Activated CD4-positive, alpha-beta T cell treated with anti-CD3 and anti-CD28 coated beads for 36 hours (primary cell): ENCODE results near the gene WDPCP. TPM values are rescaled to one million over a fixed set of nuclear protein-coding genes. Genes with fewer than 3 reads are reported as not detected.
"Not testable (repeated sequence)": the region's sequence is repeated elsewhere in the genome, so short reads cannot be mapped to it uniquely, and the experiment has no call there.

Source experiments
- ATAC-seq: fragments of 200-7000 bp; cut with Tn5 transposase; one replicate; pipeline ENCODE4 v1.10.0; 2021; ENCODE audit warnings: mild to moderate bottlenecking, moderate library complexity
- CTCF ChIA-PET: fragments of 350-600 bp; sonication (Branson Sonifier 250); formaldehyde crosslinking; loops from one replicate; lab custom pipeline; 2021; ENCODE audit warnings: antibody characterized with exemption; lab: Charles Lee
- POLR2A ChIA-PET: fragments of 350-600 bp; sonication (Branson Sonifier 250); formaldehyde crosslinking; loops from one replicate; lab custom pipeline; 2021; ENCODE audit warnings: antibody characterized with exemption, inconsistent platforms; lab: Charles Lee
- DNase-seq: peaks from one replicate; pipeline ENCODE4 v3.0.0-alpha.2; 2020
- H3K27ac Mint-ChIP-seq: one replicate; pipeline ENCODE4 v1.8.0; 2021; ENCODE audit warnings: mixed read lengths
- H3K27me3 Mint-ChIP-seq: one replicate; pipeline ENCODE4 v1.8.0; 2021; ENCODE audit warnings: mixed read lengths
- H3K36me3 Mint-ChIP-seq: one replicate; pipeline ENCODE4 v1.8.0; 2021; ENCODE audit warnings: low read depth, mixed read lengths
- H3K4me1 Mint-ChIP-seq: one replicate; pipeline ENCODE4 v1.8.0; 2021; ENCODE audit warnings: mixed read lengths
- H3K4me3 Mint-ChIP-seq: one replicate; pipeline ENCODE4 v1.8.0; 2021; ENCODE audit warnings: mild to moderate bottlenecking, moderate library complexity, mixed read lengths
- H3K9me3 Mint-ChIP-seq: one replicate; pipeline ENCODE4 v1.8.0; 2021; ENCODE audit warnings: low read depth, mixed read lengths
- intact Hi-C, 2 experiments: fragments of 100-400 bp; cut with DNase I in 1 of 2; cut with micrococcal nuclease in 1 of 2; formaldehyde crosslinking; loops; one replicate each; pipeline versions ENCODE4 v1.14.2 to v1.15.1; 2022 to 2024; cut with DNase I, micrococcal nuclease
- total RNA-seq, 2 experiments: library from RNA; stranded (reverse); gene quantifications; one replicate each; pipeline ENCODE4 v1.2.3, GENCODE V29; 2021

WDPCP gene
- total RNA-seq, 2 experiments from 2014 or later, result 6.5 to 8.2 TPM

- peaks cover 2% of the 10 kb centered on the region for H3K4me1 Mint-ChIP-seq
- ChIA-PET CTCF (interaction anchor here (0.5 kb wide), 1 partner anchor 939 kb away, joined by 3 read pairs; no protein-coding TSS in a partner anchor), POLR2A (no interaction called here)
- H3K36me3 Mint-ChIP-seq, result peaks cover 2% of the 10 kb centered on the region
- H3K9me3 Mint-ChIP-seq, result no peaks in the 10 kb centered on the region
- DNase-seq (no peak), ATAC-seq (no peak)
- H3K27ac Mint-ChIP-seq, result no peak overlapping the region
- no peaks in the 10 kb centered on the region for H3K27me3 Mint-ChIP-seq
- intact Hi-C loops, result no loop called here
- H3K4me3 Mint-ChIP-seq, result no peak overlapping the region
These were observed 90.7 kb downstream of the WDPCP start for GRCh38 chr2:63497576-63497975.

DNA sequence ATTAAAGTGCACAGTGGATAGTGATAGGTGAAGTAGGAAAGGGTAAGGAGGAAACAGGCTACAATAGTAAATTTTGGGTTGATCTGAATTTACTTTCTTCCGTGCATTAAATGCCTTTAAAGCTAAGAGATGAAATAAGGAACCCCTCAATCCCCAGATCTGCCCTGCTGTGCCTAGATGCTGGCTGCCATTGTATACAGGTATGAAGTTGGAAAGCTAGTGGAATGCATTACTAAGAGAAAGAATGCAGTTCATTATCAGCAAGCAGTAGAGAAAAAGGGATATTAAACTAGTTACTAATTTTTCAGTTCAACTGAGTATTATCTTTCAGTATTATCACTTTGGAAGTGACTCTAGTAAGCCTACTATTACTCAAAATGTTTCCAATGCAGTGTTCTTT, 93.3 kb downstream of the WDPCP start:
- H3K27me3 Mint-ChIP-seq, result no peaks in the 10 kb centered on the region
- intact Hi-C loops, result no loop called here
- H3K27ac Mint-ChIP-seq, result no peak overlapping the region
- no peak overlapping the region for H3K4me3 Mint-ChIP-seq
- peaks cover 2% of the 10 kb centered on the region for H3K4me1 Mint-ChIP-seq
- ATAC-seq (no peak), DNase-seq (no peak)
- ChIA-PET CTCF (no interaction called here), POLR2A (no interaction called here)
- H3K9me3 Mint-ChIP-seq, result no peaks in the 10 kb centered on the region
- peaks cover 2% of the 10 kb centered on the region for H3K36me3 Mint-ChIP-seq

DNA sequence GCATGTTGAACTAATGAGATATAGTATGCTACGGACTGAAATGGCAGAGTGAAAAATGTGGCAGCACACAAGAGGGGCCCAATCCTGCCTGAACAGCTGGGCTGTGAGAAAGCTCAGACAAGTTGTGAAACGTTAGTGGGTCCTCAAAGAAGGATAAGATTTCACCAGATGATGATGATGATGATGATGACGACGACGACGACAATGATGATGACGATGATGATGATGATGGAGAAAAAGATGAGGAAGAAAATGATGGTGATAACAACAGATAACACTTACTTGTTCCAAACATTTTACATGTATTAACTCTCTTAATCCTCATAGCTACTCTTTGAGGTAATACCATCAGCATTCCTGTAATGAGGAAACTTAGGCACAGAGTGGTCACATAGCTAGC, 94.2 kb downstream of the WDPCP start:
- Mint-ChIP-seq H3K4me3 (no peak overlapping the region), H3K36me3 (peaks cover 2% of the 10 kb centered on the region), H3K27me3 (no peaks in the 10 kb centered on the region), H3K27ac (no peak overlapping the region), H3K9me3 (no peaks in the 10 kb centered on the region), H3K4me1 (peaks cover 2% of the 10 kb centered on the region)
- DNase-seq (no peak), ATAC-seq (no peak)
- intact Hi-C loops, result no loop called here
- ChIA-PET CTCF (no interaction called here), POLR2A (no interaction called here)

- H3K9me3 Mint-ChIP-seq, result no peaks in the 10 kb centered on the region
- H3K27me3 Mint-ChIP-seq, result no peaks in the 10 kb centered on the region
- no peaks in the 10 kb centered on the region for H3K36me3 Mint-ChIP-seq
- CTCF ChIA-PET, result interaction anchor here (0.6 to 2.1 kb wide), 4 partner anchors 10 to 409 kb away, joined by 3 to 4 read pairs (median 4); no protein-coding TSS in a partner anchor
- H3K4me3 Mint-ChIP-seq, result no peak overlapping the region
- ATAC-seq, result no peak
- intact Hi-C loops, result loop anchor here (1.0 to 5.0 kb wide), 2 partner anchors 701 to 1031 kb away; no protein-coding TSS in a partner anchor
- no peaks in the 10 kb centered on the region for H3K4me1 Mint-ChIP-seq
- H3K27ac Mint-ChIP-seq, result no peak overlapping the region
- DNase-seq, result peak; percentile 39
- POLR2A ChIA-PET, result no interaction called here
These were observed 100.1 kb downstream of the WDPCP start for GRCh38 chr2:63488118-63488713.

DNA sequence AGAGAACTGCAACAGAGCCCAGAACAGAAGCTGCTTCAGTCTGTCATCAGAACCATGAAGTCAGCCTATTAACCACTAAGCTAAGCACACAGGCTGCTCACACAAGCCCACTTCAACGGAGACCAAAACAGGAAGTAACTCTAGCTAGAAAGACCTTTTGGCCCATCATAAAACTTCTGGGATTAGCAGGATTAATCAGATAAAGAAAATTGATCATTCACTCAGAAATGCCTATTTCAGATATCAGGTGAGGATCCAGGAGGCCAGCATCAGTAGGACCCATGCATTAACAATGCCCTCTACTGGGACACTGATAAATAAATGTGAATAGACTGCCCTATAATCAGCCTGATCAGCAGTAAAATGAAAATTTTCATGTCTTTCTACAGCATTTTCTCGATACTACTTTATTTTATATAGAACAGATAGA, 101.4 kb downstream of the WDPCP start:
- Mint-ChIP-seq H3K4me1 (no peaks in the 10 kb centered on the region), H3K4me3 (no peak overlapping the region), H3K36me3 (no peaks in the 10 kb centered on the region), H3K9me3 (no peaks in the 10 kb centered on the region), H3K27ac (no peak overlapping the region), H3K27me3 (no peaks in the 10 kb centered on the region)
- intact Hi-C loops, result loop anchor here in 1 of 2 experiments (5.0 kb wide), 1 partner anchor 700 kb away; no protein-coding TSS in a partner anchor
- POLR2A ChIA-PET, result no interaction called here
- no peak for DNase-seq
- CTCF ChIA-PET, result interaction anchor here (2.1 kb wide), 1 partner anchor 16 kb away, joined by 4 read pairs; no protein-coding TSS in a partner anchor
- no peak for ATAC-seq

GRCh38 chr2:63484901-63485300, 103.4 kb downstream of the WDPCP start:
- intact Hi-C loops, result loop anchor here in 1 of 2 experiments (5.0 kb wide), 1 partner anchor 698 kb away; no protein-coding TSS in a partner anchor
- Mint-ChIP-seq H3K9me3 (no peaks in the 10 kb centered on the region), H3K4me1 (no peaks in the 10 kb centered on the region), H3K36me3 (peaks cover 5% of the 10 kb centered on the region), H3K4me3 (no peak overlapping the region), H3K27me3 (no peaks in the 10 kb centered on the region), H3K27ac (no peak overlapping the region)
- ChIA-PET POLR2A (no interaction called here), CTCF (no interaction called here)
- ATAC-seq, result no peak
- DNase-seq, result no peak

- ATAC-seq (no peak), DNase-seq (no peak)
- POLR2A ChIA-PET, result no interaction called here
- Mint-ChIP-seq H3K4me1 (no peaks in the 10 kb centered on the region), H3K9me3 (no peaks in the 10 kb centered on the region), H3K4me3 (no peak overlapping the region), H3K27me3 (no peaks in the 10 kb centered on the region), H3K27ac (no peak overlapping the region), H3K36me3 (peaks cover 5% of the 10 kb centered on the region)
- CTCF ChIA-PET, result no interaction called here
- intact Hi-C loops, result no loop called here
These were observed 103.8 kb downstream of the WDPCP start for GRCh38 chr2:63484481-63484880.

- Mint-ChIP-seq H3K9me3 (no peaks in the 10 kb centered on the region), H3K4me1 (no peaks in the 10 kb centered on the region), H3K4me3 (no peak overlapping the region), H3K27me3 (no peaks in the 10 kb centered on the region), H3K27ac (no peak overlapping the region), H3K36me3 (peaks cover 12% of the 10 kb centered on the region)
- ChIA-PET POLR2A (no interaction called here), CTCF (interaction anchor here (0.6 to 0.7 kb wide), 2 partner anchors 325 to 398 kb away, joined by 3 read pairs; no protein-coding TSS in a partner anchor)
- intact Hi-C loops, result no loop called here
- ATAC-seq (no peak), DNase-seq (no peak)
These were observed 110.6 kb downstream of the WDPCP start for GRCh38 chr2:63477686-63478085.

- H3K4me3 Mint-ChIP-seq, POLR2A ChIA-PET, ATAC-seq, H3K4me1 Mint-ChIP-seq, H3K27me3 Mint-ChIP-seq, intact Hi-C loops, DNase-seq, H3K27ac Mint-ChIP-seq: not testable (repeated sequence)
- CTCF ChIA-PET, result interaction anchor here (0.7 kb wide), 1 partner anchor 1851 kb away, joined by 3 read pairs; no protein-coding TSS in a partner anchor
- peaks cover 19% of the 10 kb centered on the region for H3K36me3 Mint-ChIP-seq
- H3K9me3 Mint-ChIP-seq, result peaks cover 16% of the 10 kb centered on the region
These were observed 119.0 kb downstream of the WDPCP start for GRCh38 chr2:63469313-63469712.

DNA sequence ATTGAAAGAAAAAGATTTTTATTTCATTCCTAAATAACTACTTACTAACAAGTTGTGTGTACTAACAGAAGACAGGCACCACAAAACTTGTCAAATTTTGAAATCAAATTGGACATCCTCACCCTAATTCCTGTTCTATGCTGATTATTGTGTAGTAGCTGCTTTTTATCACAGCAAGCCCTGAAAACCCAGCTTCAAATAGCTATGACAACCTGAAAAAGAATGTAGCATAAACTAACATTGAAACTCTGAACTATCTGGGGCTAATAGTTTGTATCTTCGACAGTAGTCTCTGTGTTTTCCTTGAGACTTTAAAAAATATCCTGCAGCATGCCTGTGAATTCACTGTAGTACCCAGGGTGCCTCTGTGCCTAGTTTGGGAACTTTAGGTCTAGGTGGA, 122.6 kb downstream of the WDPCP start:
- CTCF ChIA-PET, result interaction anchor here (0.7 kb wide), 1 partner anchor 21 kb away, joined by 3 read pairs; no protein-coding TSS in a partner anchor
- ATAC-seq, result no peak
- no peak overlapping the region for H3K4me3 Mint-ChIP-seq
- H3K27ac Mint-ChIP-seq, result no peak overlapping the region
- DNase-seq, result no peak
- H3K36me3 Mint-ChIP-seq, result peaks cover 47% of the 10 kb centered on the region
- no peaks in the 10 kb centered on the region for H3K4me1 Mint-ChIP-seq
- H3K27me3 Mint-ChIP-seq, result no peaks in the 10 kb centered on the region
- intact Hi-C loops, result no loop called here
- POLR2A ChIA-PET, result no interaction called here
- H3K9me3 Mint-ChIP-seq, result peaks cover 19% of the 10 kb centered on the region

DNA sequence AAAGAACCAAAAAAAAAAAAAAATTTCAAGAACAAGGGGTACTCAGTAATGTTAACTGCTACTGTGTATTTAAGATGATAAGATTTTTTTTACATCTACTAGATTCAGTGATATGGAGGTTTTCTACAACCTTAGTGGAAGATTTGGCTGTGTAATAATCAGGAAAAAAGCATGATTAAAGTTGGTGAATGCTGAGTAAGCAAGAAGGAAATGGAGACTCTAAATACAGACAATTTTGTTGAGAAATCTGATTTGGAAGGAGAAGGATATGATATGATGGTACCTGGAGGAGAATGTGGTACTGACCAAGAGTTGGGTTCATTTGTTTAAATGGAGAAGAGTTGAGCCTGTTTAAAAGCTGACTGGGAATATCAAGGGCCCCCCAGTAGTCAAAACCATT, 125.1 kb downstream of the WDPCP start:
- no peaks in the 10 kb centered on the region for H3K27me3 Mint-ChIP-seq
- ChIA-PET POLR2A (no interaction called here), CTCF (no interaction called here)
- intact Hi-C loops, result no loop called here
- no peak overlapping the region for H3K27ac Mint-ChIP-seq
- peaks cover 19% of the 10 kb centered on the region for H3K9me3 Mint-ChIP-seq
- no peak for DNase-seq
- H3K36me3 Mint-ChIP-seq, result peaks cover 51% of the 10 kb centered on the region
- H3K4me1 Mint-ChIP-seq, result no peaks in the 10 kb centered on the region
- no peak for ATAC-seq
- H3K4me3 Mint-ChIP-seq, result no peak overlapping the region

DNA sequence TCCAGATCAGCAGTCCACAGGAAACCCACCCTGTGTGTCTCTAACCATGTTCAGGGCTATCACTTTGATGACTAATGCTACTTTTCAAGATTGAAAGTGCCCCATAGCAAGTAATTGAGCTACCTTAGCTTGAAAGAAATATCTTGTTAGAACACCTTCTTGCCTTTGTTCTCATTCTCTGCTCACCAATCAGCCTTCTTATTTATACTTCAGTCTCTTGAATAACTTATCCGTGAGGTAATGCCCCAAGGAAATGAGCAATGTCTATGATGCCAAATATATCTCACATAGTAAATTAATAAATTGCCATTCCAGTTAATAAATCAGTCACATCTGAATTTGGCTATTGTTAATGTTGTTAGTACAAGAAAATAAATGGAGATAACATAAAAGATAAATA, 141.6 kb downstream of the WDPCP start:
- intact Hi-C loops, result no loop called here
- H3K27ac Mint-ChIP-seq, result no peak overlapping the region
- no peak for DNase-seq
- H3K9me3 Mint-ChIP-seq, result no peaks in the 10 kb centered on the region
- no peak for ATAC-seq
- peaks cover 5% of the 10 kb centered on the region for H3K4me1 Mint-ChIP-seq
- POLR2A ChIA-PET, result no interaction called here
- no peaks in the 10 kb centered on the region for H3K27me3 Mint-ChIP-seq
- H3K36me3 Mint-ChIP-seq, result peaks cover 4% of the 10 kb centered on the region
- CTCF ChIA-PET, result no interaction called here
- H3K4me3 Mint-ChIP-seq, result no peak overlapping the region
